GM19397 (cell line): Measurements from ENCODE around the gene NOMO2.
"Not testable (repeated sequence)": the region's sequence is repeated elsewhere in the genome, so short reads cannot be mapped to it uniquely, and the experiment has no call there.

ENCODE experiments used
- ATAC-seq: cut with Tn5 transposase; IDR thresholded peaks from one replicate; pipeline ENCODE4 v1.9.1; 2021; ENCODE audit warnings: mild to moderate bottlenecking, moderate library complexity; ENCODE audit not compliant: unreplicated experiment

NOMO2 gene

DNA sequence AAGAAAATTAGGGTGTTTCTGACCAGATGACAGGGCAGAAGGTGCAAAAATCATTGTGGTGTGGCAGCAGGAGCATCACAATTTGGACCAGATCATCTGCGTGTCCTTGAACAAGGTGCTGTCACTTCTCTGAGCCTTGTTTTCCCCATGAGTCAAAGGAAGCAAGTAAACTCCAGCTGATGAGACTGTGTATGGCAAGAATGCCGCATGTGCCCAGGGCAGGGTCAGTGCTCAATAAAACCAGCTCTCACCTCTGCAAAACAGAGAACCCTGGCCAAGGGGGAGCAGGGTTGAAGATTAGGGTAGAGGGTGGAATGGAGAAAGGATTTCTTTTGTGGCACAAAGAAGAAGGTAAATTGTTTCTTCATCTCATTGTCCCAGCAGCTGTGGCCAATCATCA, 17.4 kb upstream of the NOMO2 start:
- not testable (repeated sequence) for ATAC-seq

DNA sequence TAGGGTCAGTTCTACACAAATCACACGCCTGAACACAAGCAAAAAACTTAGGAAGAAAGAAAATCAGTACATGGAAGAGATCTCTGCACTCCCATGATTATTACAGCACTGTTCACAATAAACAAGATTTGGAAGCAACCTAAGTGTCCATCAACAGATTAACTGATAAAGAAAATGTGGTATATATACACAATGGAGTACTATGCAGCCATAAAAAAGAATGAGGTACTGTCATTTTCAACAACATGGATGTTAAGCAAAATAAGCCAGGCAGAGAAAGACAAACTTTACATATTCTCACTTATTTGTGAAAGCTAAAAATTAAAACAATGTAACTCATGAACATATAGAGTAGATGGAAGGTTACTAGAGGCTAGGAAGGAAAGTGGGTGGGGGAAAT, 16.0 kb upstream of the NOMO2 start:
- ATAC-seq = not testable (repeated sequence)

DNA sequence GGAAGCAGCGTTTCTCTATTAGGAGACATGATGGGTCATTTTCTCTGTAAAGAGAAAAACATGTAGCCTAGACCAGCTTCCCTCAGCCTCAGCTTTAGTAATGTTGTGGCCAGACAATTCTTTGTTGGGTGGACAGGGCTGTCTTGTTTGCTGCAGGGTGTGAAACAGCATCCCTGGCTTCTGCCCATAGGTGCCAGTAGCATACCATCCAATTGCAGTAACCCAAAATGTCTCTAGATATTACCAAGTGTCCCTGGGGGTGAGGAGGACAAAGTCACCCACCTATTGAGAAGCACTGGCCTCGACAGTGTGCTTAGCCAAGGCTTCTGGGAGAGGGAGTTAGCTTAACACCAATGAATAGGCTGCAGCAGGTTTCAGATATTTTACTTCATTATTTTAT, 14.0 kb upstream of the NOMO2 start:
- not testable (repeated sequence) for ATAC-seq

DNA sequence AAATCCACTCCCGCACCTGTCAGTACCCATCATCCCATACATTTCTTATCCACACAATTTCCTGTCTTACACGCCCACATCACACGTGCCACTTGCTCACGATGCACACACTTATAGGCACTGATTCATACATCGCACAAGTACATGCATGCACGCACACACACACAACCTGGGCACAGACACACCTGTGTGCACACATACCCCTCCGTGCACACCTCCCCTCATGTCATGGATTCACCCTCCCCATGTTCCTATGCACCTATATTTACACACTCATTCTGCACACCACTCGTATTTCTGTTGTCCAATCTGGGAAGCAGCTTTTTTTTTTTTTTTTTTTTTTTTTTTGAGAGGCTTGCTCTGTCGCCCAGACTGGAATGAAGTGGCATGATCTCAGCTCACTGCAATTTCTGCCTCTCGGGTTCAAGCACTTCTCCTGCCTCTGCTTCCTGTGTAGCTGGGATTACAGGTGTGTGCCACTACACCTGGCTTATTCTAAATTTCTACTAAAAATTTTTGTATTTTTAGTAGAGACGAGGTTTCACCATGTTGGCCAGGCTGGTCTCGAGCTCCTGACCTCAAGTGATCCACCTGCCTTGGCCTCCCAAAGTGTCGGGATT, 13.5 kb upstream of the NOMO2 start:
- ATAC-seq = not testable (repeated sequence)

DNA sequence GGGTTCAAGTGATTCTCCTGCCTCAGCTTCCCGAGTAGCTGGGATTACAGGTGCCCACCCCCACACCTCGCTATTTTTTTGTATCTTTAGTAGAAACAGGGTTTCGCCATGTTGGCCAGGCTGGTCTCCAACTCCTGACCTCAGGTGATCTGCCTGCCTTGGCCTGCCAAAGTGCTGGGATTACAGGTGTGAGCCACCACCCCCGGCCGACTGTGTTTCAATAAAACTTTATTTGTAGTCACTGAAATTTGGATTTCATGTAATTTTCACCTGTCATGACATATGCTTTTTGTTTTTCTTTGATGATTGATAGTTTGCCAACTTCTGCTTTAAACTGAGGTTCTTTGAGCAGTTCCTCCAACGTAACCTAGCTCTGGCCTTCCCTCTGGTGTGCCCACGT, 12.0 kb upstream of the NOMO2 start:
- ATAC-seq = not testable (repeated sequence)

DNA sequence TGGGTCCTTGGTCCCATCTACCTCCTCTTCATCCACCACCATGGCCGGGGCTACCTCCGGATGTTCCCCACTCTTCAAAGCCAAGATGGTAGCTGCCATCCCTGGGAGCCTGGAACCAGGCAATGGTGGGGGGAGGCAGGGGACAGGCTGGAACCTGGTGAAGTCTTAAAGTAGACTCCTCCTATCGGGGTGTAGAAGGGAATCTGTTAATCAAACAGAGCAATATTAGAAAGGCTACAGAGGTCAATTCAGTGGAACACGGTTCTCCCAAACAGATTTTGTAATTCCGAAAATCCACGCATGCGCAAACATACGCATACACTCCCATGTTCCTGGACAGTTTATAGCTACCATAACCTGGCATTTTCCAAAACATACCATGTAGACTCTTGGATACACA, 11.1 kb upstream of the NOMO2 start:
- ATAC-seq = not testable (repeated sequence)

DNA sequence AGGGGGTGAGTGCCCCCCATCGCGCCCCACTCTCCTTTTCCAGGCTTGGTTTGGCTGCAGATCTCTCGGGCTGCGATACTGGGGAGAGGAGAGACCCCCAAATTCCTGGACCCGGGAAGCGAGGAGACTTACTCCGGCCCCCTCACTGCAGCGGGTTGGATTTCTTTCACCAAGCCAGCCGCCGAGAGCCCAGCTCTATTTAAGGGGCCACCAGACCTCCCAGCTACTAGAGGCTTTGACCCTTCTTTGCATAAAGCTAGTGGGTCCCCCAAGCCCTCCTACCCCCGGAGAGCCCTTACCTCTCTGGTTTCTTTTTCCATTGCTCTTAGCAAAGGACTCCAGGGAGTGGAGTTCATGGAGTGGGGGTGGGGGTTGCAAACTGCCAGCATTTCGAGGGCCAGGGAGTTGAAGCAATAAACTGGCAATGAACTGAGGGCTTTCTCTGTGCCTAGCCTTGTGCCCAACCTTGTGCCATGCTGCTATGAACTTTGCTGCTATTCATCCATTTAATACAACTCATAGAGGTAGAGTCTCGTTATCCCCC, 9.5 kb upstream of the NOMO2 start:
- ATAC-seq = not testable (repeated sequence)

DNA sequence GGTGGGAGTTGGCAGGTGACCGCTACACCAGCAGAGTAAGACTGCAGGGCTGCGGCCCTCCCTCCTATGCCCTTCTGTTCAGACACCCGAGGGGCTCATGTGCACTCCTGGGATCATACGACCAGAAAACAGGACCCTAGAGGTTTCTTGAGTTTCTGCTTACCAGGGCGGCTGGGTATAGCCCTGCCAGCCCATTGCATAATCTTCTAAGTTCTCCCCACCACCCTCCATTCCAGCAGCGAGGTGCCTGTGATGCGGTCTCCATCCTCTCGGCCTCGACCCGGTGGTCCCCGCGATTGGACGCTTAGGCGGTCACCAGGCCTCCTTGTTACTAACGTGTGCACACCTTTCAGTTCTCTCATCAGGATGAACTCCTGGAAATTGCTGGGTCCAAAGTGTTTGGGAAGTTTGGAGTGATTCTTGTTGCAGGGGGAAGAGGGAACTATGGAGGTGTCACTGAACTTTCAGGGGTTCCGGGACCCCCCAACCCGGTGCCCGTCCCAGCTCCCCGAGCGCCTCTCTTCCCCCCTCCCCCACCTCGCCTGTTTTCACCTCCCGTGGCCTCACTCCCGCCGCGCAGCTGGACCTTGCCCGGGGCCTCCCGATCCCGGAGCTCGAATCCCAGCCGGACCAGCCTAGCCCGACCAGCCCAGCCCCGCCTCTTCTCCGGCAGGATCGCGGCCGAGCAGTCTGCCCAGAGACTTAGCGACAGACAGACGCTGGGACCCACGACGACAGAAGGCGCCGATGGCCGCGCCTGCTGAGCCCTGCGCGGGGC, 8.8 kb upstream of the NOMO2 start:
- ATAC-seq = not testable (repeated sequence)

DNA sequence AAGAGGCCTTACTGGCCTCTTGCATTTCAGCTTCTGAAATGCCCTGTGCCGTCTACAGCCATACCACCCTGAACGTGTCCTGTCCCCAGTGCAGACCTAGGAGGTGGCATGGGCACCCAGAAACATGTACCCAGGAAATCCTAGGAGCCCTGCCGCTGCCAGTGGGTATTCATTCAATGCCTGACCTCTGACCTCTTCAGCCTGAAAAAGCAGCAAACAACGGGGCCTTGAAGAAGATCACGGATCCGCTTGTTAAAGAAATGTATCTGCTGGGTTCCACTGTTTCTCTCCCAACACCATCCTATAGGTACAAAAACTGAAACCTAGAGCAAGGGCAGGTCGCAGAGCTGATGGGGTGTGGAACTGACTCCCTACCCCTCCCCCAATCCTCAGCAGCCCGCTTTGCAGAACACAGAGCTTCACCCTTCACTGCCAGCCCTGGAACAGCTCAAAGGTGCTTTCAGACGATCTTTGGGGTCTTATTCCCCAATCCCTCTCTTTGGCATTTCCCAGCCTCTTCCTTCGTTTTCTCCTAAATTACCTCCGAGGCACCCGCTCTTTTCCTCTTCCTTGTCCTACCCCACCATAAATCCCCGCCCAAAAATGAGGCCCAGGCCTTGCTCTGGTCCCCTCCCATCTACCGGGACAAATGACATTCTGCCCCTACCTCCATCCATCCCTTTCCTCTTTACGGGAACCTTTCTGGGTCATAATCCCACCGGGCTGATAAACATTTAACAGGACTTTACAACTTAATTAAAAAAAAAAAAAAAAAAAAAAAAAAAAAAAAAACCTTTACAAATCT, 1.3 kb downstream of the NOMO2 start:
- not testable (repeated sequence) for ATAC-seq

DNA sequence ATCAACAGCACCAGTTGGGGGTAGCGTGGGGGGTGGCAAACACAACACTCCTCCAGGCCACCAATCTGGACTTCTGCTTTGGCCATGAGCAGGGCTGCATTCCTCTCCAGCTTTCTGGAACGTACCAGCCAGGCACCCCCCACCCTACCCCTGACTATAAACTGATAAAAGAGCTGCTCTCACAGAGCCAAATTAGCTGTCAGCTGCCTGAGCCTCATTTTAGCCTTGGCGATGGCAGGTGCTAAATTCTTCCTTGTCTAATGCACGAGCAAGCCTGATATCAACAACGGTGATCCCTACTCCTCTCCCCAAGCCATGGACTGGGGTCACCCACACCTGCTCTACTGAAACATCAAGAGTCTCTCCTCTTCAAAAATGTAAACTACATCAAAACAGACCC, 8.2 kb downstream of the NOMO2 start:
- ATAC-seq = not testable (repeated sequence)

DNA sequence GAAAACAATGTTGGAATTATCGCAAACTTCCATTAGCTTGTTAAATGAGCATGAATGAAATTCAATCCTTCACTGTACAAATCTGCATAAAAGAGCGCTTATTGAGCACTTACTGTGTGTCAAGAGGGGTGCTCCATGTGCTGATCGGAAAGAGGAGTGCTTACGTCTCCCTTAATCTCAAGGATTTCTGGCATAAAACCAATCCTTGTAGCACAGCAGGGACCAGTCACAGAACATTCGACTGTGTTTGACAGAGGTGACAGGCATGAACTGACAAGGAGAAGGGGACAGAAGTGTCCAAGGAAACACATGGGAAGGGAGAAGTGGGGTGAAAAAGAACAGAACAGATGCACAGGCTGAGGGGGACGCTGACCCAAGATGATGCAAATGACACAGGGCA, 14.5 kb downstream of the NOMO2 start:
- not testable (repeated sequence) for ATAC-seq

DNA sequence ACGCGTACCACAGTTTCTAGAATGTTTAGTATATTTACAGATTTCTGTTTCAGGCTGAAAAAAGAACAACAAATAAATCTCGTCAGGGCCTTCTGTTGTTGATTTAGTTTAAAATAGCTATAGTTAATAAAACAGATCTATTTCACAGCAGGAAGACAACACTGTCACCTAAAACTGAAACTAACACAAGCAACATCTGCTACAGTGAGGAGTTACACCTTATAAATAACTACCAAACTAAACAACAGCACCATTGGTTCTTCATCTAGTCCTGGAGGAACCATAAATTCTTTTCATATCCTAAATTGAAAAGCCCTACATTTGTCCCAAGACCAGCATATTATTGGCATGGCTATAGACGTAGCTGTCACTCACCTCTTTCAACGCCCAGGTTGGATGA, 15.0 kb downstream of the NOMO2 start:
- ATAC-seq = not testable (repeated sequence)

DNA sequence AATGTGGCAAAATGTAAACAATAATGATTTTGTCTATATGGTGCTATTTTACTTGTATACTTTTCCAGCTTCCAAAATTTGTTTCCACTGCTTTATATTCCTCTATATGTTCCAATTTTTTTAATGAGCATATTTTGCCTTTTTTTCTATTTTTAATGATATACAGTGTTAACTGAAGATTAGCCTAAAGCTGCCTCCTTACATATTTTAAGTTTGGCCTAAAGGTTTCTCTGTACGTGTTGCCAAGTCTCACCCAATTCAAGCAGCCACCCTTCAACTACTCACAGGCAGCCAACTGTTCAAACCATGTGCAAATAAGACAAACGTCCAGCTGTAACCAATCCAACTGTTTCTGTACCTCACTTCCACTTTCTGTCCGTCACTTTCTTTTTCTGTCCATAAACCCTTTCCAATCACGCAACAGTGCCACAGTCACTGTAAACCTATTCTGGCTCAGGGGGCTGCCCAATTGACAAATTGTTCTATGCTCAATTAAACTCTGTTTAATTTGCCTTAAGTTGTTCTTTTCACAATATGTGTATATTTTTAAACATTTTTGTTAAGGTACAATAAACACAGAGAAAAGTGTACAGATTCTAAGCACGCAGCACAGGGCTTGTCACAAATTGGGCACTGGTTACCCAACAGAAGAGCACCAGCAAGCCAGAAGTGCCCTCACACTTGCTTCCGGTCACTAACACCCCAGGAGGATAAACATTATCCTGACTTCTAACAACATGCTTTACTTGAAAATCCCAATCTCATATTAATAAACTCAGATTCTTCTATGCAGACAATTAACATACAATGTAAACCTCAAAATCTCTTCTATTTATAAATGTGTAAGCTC, 17.4 kb downstream of the NOMO2 start:
- not testable (repeated sequence) for ATAC-seq

DNA sequence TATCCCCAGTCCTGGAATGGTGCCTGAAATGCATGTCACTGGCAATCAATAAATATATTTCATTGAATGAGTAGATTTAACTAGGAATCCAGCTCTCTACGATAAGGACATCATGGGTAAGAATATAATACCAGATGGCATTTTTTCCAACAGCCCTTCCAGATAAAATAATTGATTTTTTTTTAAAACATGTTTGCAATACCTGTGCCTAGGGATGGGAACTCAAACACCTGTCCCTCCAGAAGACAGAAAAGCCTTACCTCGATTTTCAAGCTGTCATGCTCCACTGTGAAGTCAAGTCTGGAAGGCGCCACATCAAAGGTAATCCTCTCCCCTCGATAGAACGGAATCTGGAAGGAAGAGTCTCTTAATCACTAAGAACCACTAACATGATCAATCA, 20.0 kb downstream of the NOMO2 start:
- ATAC-seq = not testable (repeated sequence)

DNA sequence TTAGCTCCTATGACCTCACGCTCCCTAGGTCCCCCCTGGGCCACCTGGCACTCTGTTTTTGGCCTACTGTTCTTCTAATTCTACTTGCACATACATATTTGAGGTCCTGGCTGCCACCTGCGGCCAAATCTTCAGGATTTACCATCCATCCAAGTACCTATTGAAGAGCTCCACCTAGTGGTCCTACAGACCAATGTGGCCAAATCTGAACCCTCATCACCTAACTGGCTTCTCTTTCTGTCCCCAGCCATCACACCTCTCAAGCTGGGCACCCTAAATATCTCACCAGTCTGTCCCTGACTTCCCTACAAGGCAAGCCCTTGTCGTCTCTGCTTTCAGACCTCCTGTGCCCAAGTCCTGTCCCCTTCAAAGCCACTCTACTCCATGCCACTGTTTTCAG, 24.9 kb downstream of the NOMO2 start:
- not testable (repeated sequence) for ATAC-seq

DNA sequence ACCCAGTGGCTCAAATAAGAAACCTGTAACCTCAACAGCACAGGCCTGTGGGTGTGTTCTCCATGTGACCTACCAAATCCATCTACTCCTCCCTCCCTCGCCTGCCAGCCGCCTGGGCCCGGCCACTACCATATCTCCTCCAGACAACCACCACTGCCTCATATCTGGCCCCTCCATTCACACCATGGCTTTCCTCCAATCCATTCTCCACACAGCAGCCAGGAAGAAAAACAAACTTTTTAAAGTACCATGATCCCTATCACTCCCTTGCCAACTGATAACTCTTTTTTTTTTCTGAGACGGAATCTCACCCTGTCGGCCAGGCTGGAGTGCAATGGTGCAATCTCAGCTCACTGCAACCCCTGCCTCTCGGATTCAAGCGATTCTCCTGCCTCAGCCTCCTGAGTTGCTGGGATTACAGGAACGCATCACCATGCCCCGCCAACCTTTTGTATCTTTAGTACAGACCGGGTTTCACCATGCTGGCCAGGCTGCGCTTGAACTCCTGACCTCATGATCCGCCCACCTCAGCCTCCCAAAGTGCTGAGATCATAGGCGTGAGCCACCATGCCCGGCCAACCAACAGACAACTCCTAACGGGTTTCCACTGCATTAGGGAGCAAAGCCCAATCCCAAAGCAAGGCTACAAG, 26.3 kb downstream of the NOMO2 start:
- not testable (repeated sequence) for ATAC-seq

DNA sequence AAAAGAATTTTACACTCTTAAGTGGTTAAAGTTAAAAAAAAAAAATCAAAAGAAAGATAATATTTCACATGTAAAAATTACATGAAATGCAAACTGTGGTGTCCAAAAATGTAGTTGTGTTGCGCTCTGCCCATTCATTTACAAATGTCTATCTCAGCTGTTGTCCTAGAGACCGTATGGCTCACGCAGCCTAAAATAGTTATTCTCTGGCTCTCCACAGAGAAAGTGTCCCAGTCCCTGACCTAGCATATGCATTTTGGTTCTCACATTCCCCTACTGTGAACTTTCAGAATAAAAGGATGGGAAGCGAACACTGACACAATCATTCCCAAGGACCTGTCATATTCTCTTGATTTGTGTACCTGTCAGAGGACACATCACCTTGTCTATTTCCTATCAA, 27.6 kb downstream of the NOMO2 start:
- ATAC-seq = not testable (repeated sequence)

DNA sequence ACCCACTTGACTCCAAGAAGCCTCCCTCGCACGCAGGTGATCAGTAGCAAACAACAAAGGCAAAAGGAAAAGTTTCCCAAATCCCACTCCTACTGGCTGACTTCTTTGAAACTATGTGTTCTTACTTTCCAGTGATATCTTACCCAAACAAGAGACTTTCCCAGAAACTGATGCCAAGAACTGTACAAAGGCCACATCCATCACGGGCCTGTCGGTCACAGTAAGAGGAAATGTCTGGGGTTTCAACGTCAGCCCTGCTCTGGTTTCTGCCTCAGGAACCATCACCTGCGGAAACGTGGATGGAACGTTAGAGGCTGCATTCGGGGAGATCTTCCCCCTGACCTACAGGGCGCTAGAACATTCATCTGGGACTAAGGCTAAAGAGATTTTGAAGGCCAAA, 30.6 kb downstream of the NOMO2 start:
- ATAC-seq = not testable (repeated sequence)

DNA sequence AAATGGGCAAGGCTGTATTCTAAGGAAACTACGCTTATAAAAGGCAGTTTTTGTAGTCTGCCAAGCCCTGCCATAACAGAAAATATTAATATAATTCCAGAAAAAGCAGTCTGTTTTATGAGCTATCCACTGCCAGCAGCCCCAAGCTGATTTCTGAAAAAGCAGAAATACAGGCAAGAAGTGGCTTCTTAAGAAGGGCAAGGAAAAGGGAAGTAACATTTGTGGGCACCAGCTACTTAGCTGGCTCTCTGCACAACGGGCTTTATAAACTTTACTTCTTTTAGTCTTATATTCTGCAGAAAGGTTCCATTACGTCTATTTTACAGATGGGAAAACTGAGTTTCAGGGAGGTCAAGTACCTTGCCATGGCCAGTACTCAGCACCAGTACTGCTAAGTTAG, 31.6 kb downstream of the NOMO2 start:
- not testable (repeated sequence) for ATAC-seq

DNA sequence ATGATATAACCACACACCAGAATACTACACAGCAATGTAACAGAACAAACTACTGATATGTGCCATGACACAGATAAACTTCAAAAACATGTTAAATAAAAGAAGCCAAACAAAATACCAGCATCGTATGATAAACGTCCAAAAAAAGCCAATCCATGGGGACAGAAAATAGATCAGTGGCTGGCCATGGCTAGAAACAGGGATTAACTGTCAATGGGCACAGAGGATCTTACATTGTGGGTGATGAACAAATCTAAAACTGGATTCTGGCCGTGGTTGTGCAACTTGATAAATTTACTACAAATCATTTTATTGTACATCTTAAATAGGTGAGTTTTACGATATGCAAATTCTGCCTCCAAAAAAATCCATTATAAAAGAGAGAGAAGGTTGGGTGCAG, 35.4 kb downstream of the NOMO2 start:
- ATAC-seq = not testable (repeated sequence)
